Activated T-cell treated with anti-CD3 and anti-CD28 coated beads for 24 hours (primary cell): Measurements from ENCODE around the gene SERPINA9.
"Not testable (repeated sequence)": the region's sequence is repeated elsewhere in the genome, so short reads cannot be mapped to it uniquely, and the experiment has no call there.

ENCODE experiments used
- DNase-seq: peaks from one replicate; pipeline ENCODE4 v3.0.0-alpha.2; 2020; ENCODE audit warnings: low read depth

SERPINA9 gene, protein sequence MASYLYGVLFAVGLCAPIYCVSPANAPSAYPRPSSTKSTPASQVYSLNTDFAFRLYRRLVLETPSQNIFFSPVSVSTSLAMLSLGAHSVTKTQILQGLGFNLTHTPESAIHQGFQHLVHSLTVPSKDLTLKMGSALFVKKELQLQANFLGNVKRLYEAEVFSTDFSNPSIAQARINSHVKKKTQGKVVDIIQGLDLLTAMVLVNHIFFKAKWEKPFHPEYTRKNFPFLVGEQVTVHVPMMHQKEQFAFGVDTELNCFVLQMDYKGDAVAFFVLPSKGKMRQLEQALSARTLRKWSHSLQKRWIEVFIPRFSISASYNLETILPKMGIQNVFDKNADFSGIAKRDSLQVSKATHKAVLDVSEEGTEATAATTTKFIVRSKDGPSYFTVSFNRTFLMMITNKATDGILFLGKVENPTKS

GRCh38 chr14:94476023-94476422 lies at the start of gene SERPINA9:
TSS of gene SERPINA9 (minus strand) at chr14:94476197. CDS start at chr14:94469840, 6,357 bp downstream.
- DNase-seq = no peak

DNA sequence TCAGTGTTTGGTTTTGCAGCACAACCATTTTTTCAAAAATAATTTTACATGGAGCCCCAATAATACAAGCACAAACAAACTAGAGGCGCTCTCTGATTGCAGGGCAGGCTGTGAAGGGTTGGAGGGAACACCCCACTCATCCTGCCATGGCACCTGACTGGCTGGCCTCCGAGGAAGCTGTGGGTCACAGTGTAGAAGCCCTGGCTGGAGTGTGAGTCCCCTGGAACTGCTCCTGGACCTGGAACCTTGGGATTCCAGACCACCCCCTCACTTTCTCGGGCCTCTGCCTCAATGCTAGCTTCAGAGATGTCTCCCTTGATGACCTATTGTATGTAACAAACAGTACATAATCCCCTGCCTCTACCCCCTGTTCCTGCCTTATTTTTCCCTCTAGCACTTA lies 48.1 kb upstream of the SERPINA9 start:
- no peak for DNase-seq

DNA sequence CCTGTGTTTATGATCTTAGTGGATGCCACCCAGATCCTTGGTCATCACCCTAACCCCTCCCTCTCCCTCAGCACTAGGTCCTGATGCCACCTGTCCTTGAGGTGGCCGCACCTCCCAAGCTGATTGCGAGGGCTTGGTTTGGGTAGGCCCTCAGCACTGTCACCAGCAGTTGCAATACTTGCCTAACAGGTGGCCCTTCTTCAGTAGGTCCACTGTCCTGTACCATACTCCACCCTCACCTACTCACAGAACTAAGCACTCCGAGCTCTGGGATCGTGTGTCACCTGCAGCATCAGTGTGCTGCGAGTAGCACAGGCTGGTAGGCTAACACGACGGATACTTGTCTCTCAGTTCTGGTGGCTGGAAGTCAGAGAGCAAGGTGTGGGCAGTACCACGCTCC lies 47.3 kb upstream of the SERPINA9 start:
- no peak for DNase-seq

DNA sequence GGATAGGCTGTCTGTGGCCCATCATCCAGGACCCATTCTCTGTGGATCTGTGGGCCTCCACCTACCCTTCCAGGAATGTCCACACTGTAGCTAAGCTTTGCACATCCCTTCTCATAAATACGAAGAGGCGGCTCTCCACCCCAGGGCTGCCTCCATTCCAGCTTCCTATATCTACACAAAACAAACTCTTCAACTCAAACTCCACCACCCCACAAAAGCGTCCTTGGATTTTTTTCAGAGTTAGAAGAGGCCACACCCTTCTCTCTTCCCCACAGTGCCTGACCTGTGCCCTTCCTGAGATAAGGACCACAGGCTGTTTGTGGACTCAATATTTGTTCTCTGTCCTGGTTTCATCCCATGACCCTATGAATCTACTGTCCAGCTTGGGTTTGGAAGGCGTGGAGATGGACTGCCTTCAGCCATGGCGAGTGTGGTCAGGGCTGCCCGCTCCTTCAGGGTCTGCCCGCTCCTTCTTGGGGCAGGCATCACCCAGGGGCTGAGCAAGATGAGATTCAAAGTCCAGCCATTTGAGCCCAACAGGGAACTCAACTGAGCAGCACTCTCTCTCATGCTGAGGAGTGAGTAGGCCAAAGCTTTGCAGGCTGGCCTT lies 46.2 kb upstream of the SERPINA9 start:
- DNase-seq = no peak

DNA sequence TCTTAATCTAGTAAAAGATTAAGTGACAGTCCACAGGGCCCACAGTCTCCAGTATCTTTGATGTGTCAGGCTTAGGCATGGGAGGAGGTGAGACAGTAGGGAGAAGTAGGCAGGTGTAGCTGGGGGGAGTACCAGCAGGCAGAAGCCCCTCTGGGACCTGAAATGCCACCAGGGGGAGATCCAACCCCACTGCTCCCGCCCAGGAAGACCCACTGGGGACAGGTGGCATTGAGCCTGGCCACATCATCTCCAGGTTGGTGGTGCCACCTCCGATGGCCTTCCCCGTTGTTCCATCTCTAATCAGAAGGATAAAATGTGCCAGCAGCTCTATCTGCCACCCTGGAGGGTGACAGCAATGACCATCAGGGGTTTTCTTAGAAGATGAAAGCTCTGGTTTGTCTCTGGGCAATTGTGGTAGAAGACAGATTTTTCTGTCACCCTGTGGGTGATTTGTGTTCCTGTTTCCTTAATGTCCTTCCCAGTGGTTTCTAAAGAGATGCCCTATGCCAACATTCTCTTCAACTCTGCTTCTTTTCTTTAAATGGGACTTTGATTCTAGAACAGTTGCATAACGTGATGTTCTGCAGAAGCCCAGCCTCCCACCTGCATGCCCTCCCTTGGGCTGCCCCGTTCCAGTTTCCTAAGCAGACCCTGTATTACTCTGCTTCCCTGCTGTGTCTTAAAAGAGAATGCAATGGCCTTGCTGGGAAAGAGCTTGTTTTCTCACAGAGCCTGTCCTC lies 45.5 kb upstream of the SERPINA9 start:
- DNase-seq = no peak

- no peak for DNase-seq
These were observed 41.8 kb upstream of the SERPINA9 start for GRCh38 chr14:94517641-94518257.

GRCh38 chr14:94517248-94517640 lies 41.2 kb upstream of the SERPINA9 start:
- no peak for DNase-seq

- no peak for DNase-seq
These were observed 39.9 kb upstream of the SERPINA9 start for GRCh38 chr14:94515856-94516255.

GRCh38 chr14:94515426-94515825 lies 39.4 kb upstream of the SERPINA9 start:
- DNase-seq = no peak

DNA sequence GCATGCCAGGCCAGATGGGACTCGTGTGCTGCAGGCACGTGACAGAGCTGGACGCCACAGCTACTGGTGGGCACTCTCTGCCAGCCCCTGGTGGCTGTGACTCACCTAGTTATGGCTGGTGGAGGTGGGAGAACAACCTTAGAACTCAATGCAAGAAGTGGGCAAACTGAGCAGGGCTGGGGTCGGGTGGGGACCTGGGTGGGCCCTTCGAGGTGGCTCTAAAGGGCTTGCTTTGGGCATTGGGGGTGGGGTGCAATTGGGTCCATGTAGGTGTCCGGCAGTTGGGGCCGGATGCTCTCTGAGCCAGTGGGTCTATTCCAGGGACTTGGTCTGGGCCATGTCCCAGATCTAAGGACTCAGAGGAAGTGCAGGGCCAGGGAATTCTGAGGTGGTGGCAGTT lies 38.4 kb upstream of the SERPINA9 start:
- no peak for DNase-seq

DNA sequence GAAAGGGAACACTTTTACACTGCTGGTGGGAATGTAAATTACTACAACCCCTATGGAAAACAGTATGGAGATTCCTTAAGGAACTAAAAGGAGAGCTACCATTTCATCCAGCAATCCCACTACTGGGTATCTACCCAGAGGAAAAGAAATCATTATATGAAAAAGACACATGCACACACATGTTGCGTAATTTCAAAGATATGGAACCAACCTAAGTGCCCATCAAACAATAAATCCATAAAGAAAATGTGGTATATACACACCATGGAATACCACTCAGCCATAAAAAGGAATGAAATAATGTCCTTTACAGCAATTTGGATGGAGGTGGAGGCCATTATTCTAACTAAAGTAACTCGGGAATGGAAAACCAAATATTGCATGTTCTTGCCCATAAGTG lies 34.5 kb upstream of the SERPINA9 start:
- DNase-seq = not testable (repeated sequence)

GRCh38 chr14:94509356-94509755 lies 33.4 kb upstream of the SERPINA9 start, which contains the start of gene SERPINA12:
TSS of gene SERPINA12 (minus strand) at chr14:94509469. CDS start at chr14:94498397, 11,072 bp downstream.
- DNase-seq = no peak

- DNase-seq = no peak
These were observed 29.6 kb upstream of the SERPINA9 start for GRCh38 chr14:94505641-94506040.

- DNase-seq = no peak
These were observed 29.2 kb upstream of the SERPINA9 start for GRCh38 chr14:94505206-94505605.

GRCh38 chr14:94501588-94502516 lies 25.9 kb upstream of the SERPINA9 start:
- no peak for DNase-seq

GRCh38 chr14:94500264-94500663 lies 24.3 kb upstream of the SERPINA9 start:
- no peak for DNase-seq

DNA sequence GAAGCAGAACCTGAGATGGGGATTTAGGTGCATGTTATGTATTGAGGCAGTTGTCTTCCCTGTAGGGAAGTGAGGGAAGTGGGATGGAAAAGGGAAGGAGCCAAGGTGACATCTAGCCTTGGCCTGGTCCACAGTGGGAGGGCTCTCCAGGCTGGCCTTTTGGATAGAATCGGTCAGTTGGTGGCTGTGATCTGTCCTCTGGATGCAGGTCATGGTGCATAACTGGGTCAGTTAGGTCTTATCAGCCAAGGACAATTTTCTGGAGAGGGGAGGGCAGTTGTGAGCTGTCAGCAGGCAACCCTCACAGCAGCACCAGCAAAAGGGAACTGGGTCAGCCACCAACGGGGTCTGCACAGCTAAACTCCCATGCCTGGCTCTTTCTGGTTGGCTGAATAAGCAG lies 23.7 kb upstream of the SERPINA9 start:
- DNase-seq = no peak

GRCh38 chr14:94498215-94498614 lies 22.2 kb upstream of the SERPINA9 start:
- no peak for DNase-seq

DNA sequence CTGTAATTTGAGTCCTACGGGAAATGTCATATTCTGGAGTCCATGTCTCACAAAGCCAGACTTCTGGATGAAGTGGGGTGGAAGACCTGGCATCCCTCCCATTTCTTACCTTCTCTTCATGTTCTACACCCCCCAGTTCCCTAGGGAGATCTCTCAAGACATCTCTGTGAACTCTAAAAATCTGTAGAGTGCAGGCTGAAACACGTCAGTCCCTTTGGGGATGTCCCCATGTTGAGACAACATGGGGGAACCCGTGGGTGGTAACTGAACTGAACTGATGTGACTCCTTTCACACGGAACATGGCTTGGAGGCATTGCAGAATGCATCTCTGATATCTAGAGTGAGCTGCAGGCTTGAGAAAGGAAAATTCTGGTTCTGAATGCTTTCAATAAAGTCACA lies 18.1 kb upstream of the SERPINA9 start:
- DNase-seq = no peak

DNA sequence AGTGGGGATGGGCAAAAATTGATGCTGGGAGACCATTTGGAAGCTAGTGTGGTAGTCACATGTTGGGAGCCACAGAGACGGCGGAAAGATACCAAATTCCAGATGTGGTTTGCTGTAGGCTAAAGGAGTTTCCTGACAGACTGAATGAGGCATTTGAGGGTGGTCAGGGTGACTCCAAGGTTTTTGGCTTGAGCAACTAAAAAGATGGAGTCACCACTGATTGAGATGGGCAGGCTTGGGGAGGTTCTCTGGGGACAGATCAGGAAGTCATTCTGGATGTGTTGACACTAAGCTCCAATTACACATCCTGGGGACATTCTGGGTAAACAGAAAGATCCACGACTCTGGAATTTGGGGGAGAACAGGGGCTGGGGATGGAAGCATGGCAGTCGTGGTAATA lies 15.5 kb upstream of the SERPINA9 start:
- DNase-seq = no peak

DNA sequence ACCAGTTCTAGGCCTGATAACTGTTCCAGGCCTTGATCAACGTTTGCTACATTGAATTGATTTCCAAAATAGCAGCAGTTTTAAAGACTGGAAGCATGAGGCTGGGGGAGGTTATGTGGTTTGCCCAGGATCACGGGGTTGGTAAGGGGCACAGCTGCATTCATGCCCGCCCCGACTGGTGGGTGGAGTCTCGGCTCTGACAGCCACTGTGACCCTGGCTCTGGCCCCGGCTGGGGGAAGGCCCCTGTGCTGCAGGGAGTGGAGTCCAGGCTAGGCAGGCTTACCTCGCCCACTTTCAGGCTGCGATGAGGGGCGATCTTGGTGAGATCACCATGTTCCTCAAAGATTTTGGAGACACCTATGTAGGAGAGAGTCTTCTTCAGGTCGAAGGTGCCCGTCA lies 13.3 kb upstream of the SERPINA9 start:
- DNase-seq = no peak
